ENCODE data around the gene RPN2.

RPN2 gene

GRCh38 chr20:37205794-37206193 is 26.7 kb downstream of the RPN2 start:
- Mint-ChIP-seq H3K27me3 (no peaks in the 10 kb centered on the region), H3K4me1 (peaks cover 6% of the 10 kb centered on the region), H3K27ac (ENCODE audit: low read depth) (no peak overlapping the region), H3K36me3 (ENCODE audit: insufficient read depth) (peaks cover 61% of the 10 kb centered on the region), H3K4me3 (no peak overlapping the region), H3K9me3 (no peaks in the 10 kb centered on the region)
- no peak for DNase-seq (ENCODE audit: low spot score in 2 of 2)
- ATAC-seq (replicated peaks; ENCODE audit: extremely low read depth, poor library complexity, severe bottlenecking): no peak

GRCh38 chr20:37207171-37207570 is 28.0 kb downstream of the RPN2 start:
- no peak for DNase-seq (ENCODE audit: low spot score in 2 of 2)
- ATAC-seq (replicated peaks; ENCODE audit: extremely low read depth, poor library complexity, severe bottlenecking): no peak
- Mint-ChIP-seq H3K27me3 (no peaks in the 10 kb centered on the region), H3K4me3 (no peak overlapping the region), H3K9me3 (no peaks in the 10 kb centered on the region), H3K27ac (ENCODE audit: low read depth) (no peak overlapping the region), H3K36me3 (ENCODE audit: insufficient read depth) (peaks cover 62% of the 10 kb centered on the region), H3K4me1 (peaks cover 6% of the 10 kb centered on the region)

- H3K4me1 Mint-ChIP-seq: peaks cover 6% of the 10 kb centered on the region
- no peaks in the 10 kb centered on the region for H3K9me3 Mint-ChIP-seq
- no peak for ATAC-seq (replicated peaks; ENCODE audit: extremely low read depth, poor library complexity, severe bottlenecking)
- no peaks in the 10 kb centered on the region for H3K27me3 Mint-ChIP-seq
- no peak overlapping the region for H3K27ac Mint-ChIP-seq (ENCODE audit: low read depth)
- no peak overlapping the region for H3K4me3 Mint-ChIP-seq
- H3K36me3 Mint-ChIP-seq (ENCODE audit: insufficient read depth): peaks cover 68% of the 10 kb centered on the region
- DNase-seq (ENCODE audit: low spot score in 2 of 2): no peak
Measured at GRCh38 chr20:37209193-37209592, 30.1 kb downstream of the RPN2 start.

GRCh38 chr20:37209661-37210314 is 30.7 kb downstream of the RPN2 start:
- Mint-ChIP-seq H3K9me3 (no peaks in the 10 kb centered on the region), H3K4me3 (no peak overlapping the region), H3K36me3 (ENCODE audit: insufficient read depth) (peaks cover 69% of the 10 kb centered on the region), H3K27ac (ENCODE audit: low read depth) (no peak overlapping the region), H3K4me1 (peaks cover 6% of the 10 kb centered on the region), H3K27me3 (no peaks in the 10 kb centered on the region)
- DNase-seq (ENCODE audit: low spot score in 2 of 2) (no peak), ATAC-seq (replicated peaks; ENCODE audit: extremely low read depth, poor library complexity, severe bottlenecking) (no peak)

- Mint-ChIP-seq H3K36me3 (ENCODE audit: insufficient read depth) (peaks cover 58% of the 10 kb centered on the region), H3K27me3 (no peaks in the 10 kb centered on the region), H3K4me3 (no peak overlapping the region), H3K27ac (ENCODE audit: low read depth) (no peak overlapping the region), H3K4me1 (no peaks in the 10 kb centered on the region), H3K9me3 (no peaks in the 10 kb centered on the region)
- ATAC-seq (replicated peaks; ENCODE audit: extremely low read depth, poor library complexity, severe bottlenecking): no peak
- no peak for DNase-seq (ENCODE audit: low spot score in 2 of 2)
Measured at GRCh38 chr20:37218441-37218840, 39.3 kb downstream of the RPN2 start.

GRCh38 chr20:37218976-37219375 is 39.8 kb downstream of the RPN2 start:
- H3K4me3 Mint-ChIP-seq: no peak overlapping the region
- no peaks in the 10 kb centered on the region for H3K9me3 Mint-ChIP-seq
- ATAC-seq (replicated peaks; ENCODE audit: extremely low read depth, poor library complexity, severe bottlenecking) (no peak), DNase-seq (ENCODE audit: low spot score in 2 of 2) (no peak)
- H3K4me1 Mint-ChIP-seq: no peaks in the 10 kb centered on the region
- no peak overlapping the region for H3K27ac Mint-ChIP-seq (ENCODE audit: low read depth)
- peaks cover 58% of the 10 kb centered on the region for H3K36me3 Mint-ChIP-seq (ENCODE audit: insufficient read depth)
- H3K27me3 Mint-ChIP-seq: no peaks in the 10 kb centered on the region

- ATAC-seq (replicated peaks; ENCODE audit: extremely low read depth, poor library complexity, severe bottlenecking) (no peak), DNase-seq (ENCODE audit: low spot score in 2 of 2) (no peak)
- Mint-ChIP-seq H3K27ac (ENCODE audit: low read depth) (no peak overlapping the region), H3K36me3 (ENCODE audit: insufficient read depth) (peaks cover 60% of the 10 kb centered on the region), H3K27me3 (no peaks in the 10 kb centered on the region), H3K4me3 (no peak overlapping the region), H3K9me3 (no peaks in the 10 kb centered on the region), H3K4me1 (no peaks in the 10 kb centered on the region)
Measured at GRCh38 chr20:37219751-37220668, 40.9 kb downstream of the RPN2 start.

- no peak for DNase-seq (ENCODE audit: low spot score in 2 of 2)
- peaks cover 63% of the 10 kb centered on the region for H3K36me3 Mint-ChIP-seq (ENCODE audit: insufficient read depth)
Measured at GRCh38 chr20:37220731-37221130, 41.6 kb downstream of the RPN2 start.

GRCh38 chr20:37222086-37222485 is 43.0 kb downstream of the RPN2 start:
- ATAC-seq (replicated peaks; ENCODE audit: extremely low read depth, poor library complexity, severe bottlenecking): no peak
- H3K36me3 Mint-ChIP-seq (ENCODE audit: insufficient read depth): peaks cover 64% of the 10 kb centered on the region
- no peak overlapping the region for H3K27ac Mint-ChIP-seq (ENCODE audit: low read depth)
- H3K4me3 Mint-ChIP-seq: no peak overlapping the region
- H3K27me3 Mint-ChIP-seq: no peaks in the 10 kb centered on the region
- no peaks in the 10 kb centered on the region for H3K4me1 Mint-ChIP-seq
- H3K9me3 Mint-ChIP-seq: no peaks in the 10 kb centered on the region
- no peak for DNase-seq (ENCODE audit: low spot score in 2 of 2)

More at GRCh38 chr20:37220731-37221130, 41.6 kb downstream of the RPN2 start:
- H3K4me3 Mint-ChIP-seq: no peak overlapping the region
- H3K27ac Mint-ChIP-seq (ENCODE audit: low read depth): no peak overlapping the region
- ATAC-seq (replicated peaks; ENCODE audit: extremely low read depth, poor library complexity, severe bottlenecking): no peak
- no peaks in the 10 kb centered on the region for H3K9me3 Mint-ChIP-seq
- no peaks in the 10 kb centered on the region for H3K27me3 Mint-ChIP-seq
- no peaks in the 10 kb centered on the region for H3K4me1 Mint-ChIP-seq

- Mint-ChIP-seq H3K4me3 (no peak overlapping the region), H3K9me3 (no peaks in the 10 kb centered on the region), H3K4me1 (no peaks in the 10 kb centered on the region), H3K27ac (ENCODE audit: low read depth) (no peak overlapping the region), H3K27me3 (no peaks in the 10 kb centered on the region), H3K36me3 (ENCODE audit: insufficient read depth) (peaks cover 63% of the 10 kb centered on the region)
- ATAC-seq (replicated peaks; ENCODE audit: extremely low read depth, poor library complexity, severe bottlenecking) (peak; percentile 32), DNase-seq (ENCODE audit: low spot score in 2 of 2) (no peak)
Measured at GRCh38 chr20:37223053-37223452, 43.9 kb downstream of the RPN2 start.

- ATAC-seq (replicated peaks; ENCODE audit: extremely low read depth, poor library complexity, severe bottlenecking) (no peak), DNase-seq (ENCODE audit: low spot score in 2 of 2) (no peak)
- Mint-ChIP-seq H3K36me3 (ENCODE audit: insufficient read depth) (peaks cover 66% of the 10 kb centered on the region), H3K27ac (ENCODE audit: low read depth) (no peak overlapping the region), H3K4me3 (no peak overlapping the region), H3K27me3 (no peaks in the 10 kb centered on the region), H3K9me3 (no peaks in the 10 kb centered on the region), H3K4me1 (no peaks in the 10 kb centered on the region)
Measured at GRCh38 chr20:37225146-37225545, 46.0 kb downstream of the RPN2 start.

GRCh38 chr20:37226889-37227288 is 47.8 kb downstream of the RPN2 start:
- Mint-ChIP-seq H3K36me3 (ENCODE audit: insufficient read depth) (peaks cover 79% of the 10 kb centered on the region), H3K27ac (ENCODE audit: low read depth) (no peak overlapping the region), H3K27me3 (no peaks in the 10 kb centered on the region), H3K4me3 (no peak overlapping the region), H3K9me3 (no peaks in the 10 kb centered on the region), H3K4me1 (no peaks in the 10 kb centered on the region)
- ATAC-seq (replicated peaks; ENCODE audit: extremely low read depth, poor library complexity, severe bottlenecking) (no peak), DNase-seq (ENCODE audit: low spot score in 2 of 2) (no peak)

GRCh38 chr20:37228082-37228481 is 49.0 kb downstream of the RPN2 start:
- DNase-seq (ENCODE audit: low spot score in 2 of 2): no peak
- H3K27ac Mint-ChIP-seq (ENCODE audit: low read depth): no peak overlapping the region
- H3K9me3 Mint-ChIP-seq: no peaks in the 10 kb centered on the region
- no peaks in the 10 kb centered on the region for H3K4me1 Mint-ChIP-seq
- no peak overlapping the region for H3K4me3 Mint-ChIP-seq
- H3K36me3 Mint-ChIP-seq (ENCODE audit: insufficient read depth): peaks cover 85% of the 10 kb centered on the region
- ATAC-seq (replicated peaks; ENCODE audit: extremely low read depth, poor library complexity, severe bottlenecking): no peak
- H3K27me3 Mint-ChIP-seq: no peaks in the 10 kb centered on the region
